GM19467 (cell line): ENCODE results near the gene C9orf50.

Source experiments
- ATAC-seq: cut with Tn5 transposase; IDR thresholded peaks from one replicate; pipeline ENCODE4 v1.9.1; 2021; ENCODE audit warnings: mild to moderate bottlenecking, moderate library complexity; ENCODE audit not compliant: unreplicated experiment

The C9orf50 gene

GRCh38 chr9:129612815-129613519, 7.9 kb downstream of the C9orf50 start:
- no peak for ATAC-seq

- ATAC-seq: no peak
Measured at GRCh38 chr9:129612123-129612522, 8.8 kb downstream of the C9orf50 start.

DNA sequence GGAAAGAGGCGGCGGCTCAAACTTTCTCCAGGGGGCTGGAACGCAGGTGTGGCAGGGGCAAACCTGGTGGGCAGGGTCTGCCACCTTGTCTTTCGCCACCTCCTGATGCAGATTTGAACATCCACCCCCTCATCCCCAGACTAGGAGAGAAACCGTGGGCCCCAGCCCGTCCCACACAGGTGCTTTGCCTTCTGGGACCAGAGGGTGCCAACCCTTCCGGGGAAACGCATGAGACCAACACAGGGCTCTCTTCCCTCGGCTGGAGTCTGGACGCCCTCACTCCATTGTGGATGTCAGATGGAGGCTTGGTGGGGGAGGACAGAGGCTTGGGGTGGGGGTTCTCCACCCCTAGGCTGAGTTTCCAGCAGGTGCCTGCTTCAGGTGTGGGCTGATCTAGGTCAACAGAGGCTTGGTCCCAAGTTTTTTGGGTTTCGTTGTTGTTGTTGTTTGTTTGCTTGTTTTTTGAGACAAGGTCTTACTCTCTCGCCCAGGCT, 9.5 kb downstream of the C9orf50 start:
- no peak for ATAC-seq

GRCh38 chr9:129610473-129611306, 10.2 kb downstream of the C9orf50 start:
- ATAC-seq: no peak

DNA sequence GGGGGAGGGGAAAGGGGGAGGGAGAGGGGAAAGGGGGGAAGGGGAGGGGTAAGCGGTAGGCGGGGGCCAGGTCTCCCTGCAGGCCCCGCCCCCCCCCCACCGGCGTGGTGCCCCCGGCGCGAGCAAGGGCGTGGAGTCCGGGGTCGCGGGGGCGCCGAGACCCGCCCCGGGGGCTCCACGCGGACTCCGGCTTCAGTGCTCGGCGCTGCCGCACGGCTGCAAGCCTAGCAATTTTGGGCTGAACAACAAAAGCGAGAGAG, 10.8 kb downstream of the C9orf50 start:
- ATAC-seq: no peak

DNA sequence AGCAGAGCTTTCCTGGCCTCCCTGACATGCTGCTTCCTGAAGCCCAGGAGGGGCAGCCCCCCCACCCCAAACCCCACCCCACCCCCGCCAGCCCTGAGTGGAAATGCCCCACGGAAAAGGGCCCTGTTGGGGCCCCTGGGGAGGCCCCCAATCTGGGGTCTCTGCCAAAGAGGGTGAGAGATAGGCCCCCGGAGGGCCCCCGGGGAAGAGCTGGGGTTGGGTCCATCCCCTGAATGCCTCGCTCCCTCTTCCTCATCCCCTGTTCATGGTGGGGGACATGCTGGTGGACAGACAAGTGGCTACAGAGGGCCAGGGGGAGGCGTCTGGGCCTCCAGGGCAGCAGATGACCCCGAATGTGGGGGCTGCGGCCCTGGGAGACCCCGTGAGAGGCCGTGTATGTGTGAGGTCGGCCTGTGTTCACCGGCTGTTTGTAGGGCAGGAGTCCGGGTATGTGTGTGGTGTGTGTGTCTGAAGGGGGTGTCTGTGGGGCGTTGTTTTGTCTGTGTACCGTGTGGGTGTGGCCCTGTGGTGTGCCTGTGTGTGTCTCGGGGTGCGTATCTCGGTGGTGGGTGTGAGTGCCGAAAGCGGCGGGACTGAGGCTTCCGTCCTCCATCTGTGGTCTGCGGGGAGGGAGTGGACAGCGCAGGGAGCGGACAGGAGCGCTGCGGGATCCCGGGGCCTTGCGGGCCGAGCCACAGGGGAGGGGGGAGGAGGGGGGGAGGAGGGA, 11.3 kb downstream of the C9orf50 start:
- no peak for ATAC-seq

GRCh38 chr9:129608561-129609481, 12.1 kb downstream of the C9orf50 start:
- ATAC-seq: no peak

GRCh38 chr9:129607027-129607387, 13.9 kb downstream of the C9orf50 start:
- no peak for ATAC-seq

- ATAC-seq: no peak
Measured at GRCh38 chr9:129606161-129607026, 14.5 kb downstream of the C9orf50 start.

DNA sequence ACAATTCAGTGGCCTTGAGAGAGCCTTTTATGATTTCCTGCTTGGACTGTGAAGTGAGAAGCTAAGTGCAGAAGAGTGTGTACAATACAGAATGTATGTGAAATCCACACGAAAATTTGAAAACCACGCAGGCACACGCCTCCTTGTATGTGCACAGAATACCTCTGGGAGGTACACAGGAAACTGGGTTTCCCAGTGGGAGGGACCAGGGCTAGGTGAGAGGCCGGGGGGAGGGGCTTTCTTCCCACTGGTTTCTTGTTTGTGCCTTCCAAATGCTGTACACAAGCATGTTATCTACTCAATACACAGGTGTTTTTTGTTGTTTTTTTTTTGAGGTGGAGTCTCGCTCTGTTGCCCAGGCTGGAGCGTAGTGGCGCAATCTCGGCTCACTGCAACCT, 16.1 kb downstream of the C9orf50 start:
- ATAC-seq: no peak

- ATAC-seq: no peak
Measured at GRCh38 chr9:129604056-129604765, 16.7 kb downstream of the C9orf50 start.

DNA sequence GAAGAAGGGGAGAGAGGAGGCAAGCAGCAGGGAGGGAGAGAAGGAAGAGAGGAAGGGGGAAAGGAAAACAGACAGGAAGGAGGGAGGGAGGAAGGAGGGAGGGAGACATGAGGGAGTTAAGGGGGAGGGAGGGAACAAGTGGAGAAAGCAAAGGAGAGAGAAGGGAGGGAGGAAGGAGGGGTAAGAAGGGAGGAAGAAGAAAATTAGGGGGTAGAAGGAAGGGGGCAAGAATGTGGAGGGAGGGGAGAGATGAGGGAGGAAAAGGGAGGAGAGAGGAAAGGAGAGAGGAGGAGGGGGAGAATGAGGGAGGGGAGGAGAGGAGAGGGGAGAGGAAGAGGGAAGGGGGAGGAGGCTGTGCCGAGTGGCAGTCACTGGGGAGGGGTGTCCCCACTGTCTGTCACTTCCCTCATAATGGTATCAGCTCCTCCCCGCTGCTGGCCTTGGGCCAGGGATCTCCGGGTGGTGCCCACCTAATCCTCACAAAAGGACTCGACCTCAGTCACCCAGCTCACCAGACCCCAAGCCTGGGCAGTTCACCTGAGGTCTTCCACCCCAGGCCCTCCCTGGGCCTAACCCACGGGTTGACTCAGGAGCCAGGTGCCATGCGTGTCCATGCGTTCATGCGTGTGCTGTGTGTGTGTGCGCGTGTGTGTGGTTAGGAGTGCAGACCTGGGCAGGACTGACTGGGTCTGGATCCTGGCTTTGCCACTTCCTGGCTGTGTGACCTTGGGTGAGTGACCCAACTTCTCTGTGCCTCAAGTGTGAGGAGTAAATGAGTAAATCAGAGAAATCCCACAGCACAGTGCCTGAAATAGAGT, 18.1 kb downstream of the C9orf50 start:
- no peak for ATAC-seq

- ATAC-seq: no peak
Measured at GRCh38 chr9:129601082-129601674, 19.7 kb downstream of the C9orf50 start.

DNA sequence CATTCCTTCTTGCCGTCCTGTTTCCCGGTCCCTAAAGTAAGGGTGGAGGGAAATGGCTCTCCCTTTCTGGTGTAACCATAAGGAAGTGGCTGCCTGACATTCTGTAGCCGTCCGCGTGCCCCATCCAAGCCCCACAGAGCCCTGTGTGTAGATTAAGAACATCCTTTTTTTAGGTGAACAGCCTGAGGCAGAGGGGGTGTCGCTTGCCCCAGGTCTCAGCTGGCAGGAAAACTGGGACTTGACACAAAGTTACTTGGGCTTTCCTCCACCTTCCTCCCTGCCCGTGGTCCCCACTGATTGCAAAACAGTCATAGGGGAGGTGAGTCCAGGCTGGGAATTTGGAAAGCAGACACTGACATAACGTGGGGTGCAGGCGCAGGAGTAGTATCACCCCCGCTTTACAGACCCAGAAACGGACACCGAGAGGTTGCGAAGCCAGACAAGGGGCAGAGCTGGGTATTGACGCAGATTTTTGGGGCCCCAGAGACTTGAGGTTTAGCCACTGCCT, 22.8 kb downstream of the C9orf50 start:
- ATAC-seq: no peak

GRCh38 chr9:129597355-129598088, 23.4 kb downstream of the C9orf50 start:
- no peak for ATAC-seq

DNA sequence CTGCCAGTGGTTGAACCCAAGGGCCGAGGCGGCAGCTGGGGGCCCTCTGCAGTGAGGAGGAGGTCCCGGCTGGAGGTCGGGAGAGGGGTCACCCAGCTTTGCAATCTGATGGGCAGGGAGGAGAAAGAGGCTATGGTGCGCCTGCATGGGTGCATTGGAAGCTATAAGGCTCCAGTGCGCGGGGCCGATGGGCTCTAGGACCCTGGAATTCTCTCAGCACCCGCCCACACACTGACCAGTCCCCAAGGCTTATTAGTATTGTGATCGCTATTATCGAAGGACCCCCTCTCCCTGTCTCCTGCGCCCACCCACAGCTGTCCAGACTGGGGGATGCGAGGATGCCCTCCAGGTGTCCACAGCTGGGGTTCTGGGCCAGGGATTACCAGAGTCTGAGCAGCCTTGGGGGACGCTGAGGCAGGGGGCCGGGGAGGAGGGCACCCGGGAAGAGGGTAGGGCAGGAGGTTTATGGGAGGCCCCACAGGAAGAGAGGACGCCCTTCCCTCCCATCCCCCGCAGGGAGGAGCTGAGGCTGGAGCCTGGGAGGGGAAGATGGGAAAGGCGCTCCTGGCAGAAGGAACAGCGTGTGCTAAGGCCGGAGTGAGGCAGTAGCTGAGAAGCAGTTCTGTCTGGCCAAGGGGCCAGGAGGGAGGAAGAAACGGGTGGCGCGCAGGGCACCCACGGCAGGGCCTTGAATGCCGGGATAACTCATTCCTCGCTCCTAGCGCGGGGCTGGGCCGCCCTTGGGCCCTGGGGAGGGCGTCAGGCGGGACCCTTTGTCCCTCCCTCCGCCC, 24.2 kb downstream of the C9orf50 start:
- no peak for ATAC-seq
